Prostate gland (tissue), 2 donors: ENCODE data around the gene CBX6. TPM values are rescaled to one million over a fixed set of nuclear protein-coding genes. Genes with fewer than 3 reads are reported as not detected.
A peak's percentile ranks its signal among the peaks of the same experiment; 100 is the strongest.

Experiments
- DNase-seq: peaks from one replicate; pipeline ENCODE4 v3.0.0-alpha.2; 2019; ENCODE audit warnings: low spot score
- H3K27ac ChIP-seq, 2 donors: fragments of 200-600 bp; sonication (generic); 2 replicates each; pipeline ENCODE4 v1.5.1; 2017 to 2019
- H3K27me3 ChIP-seq: fragments of 200-600 bp; sonication (generic); replicated peaks from 2 replicates; pipeline ENCODE4 v1.5.1; 2019; ENCODE audit not compliant: insufficient read depth
- H3K36me3 ChIP-seq, 2 donors: fragments of 200-600 bp; sonication (generic); 1 replicate in 1 of 2; 2 replicates in 1 of 2; pipeline versions ENCODE4 v1.5.1 to v1.8.1; 2017 to 2019
- H3K4me1 ChIP-seq: fragments of 200-600 bp; sonication (generic); replicated peaks from 2 replicates; pipeline ENCODE4 v1.5.1; 2019
- H3K4me3 ChIP-seq, 2 donors: fragments of 200-600 bp; sonication (generic); 2 replicates each; pipeline ENCODE4 v1.5.1; 2017 to 2019
- H3K9me3 ChIP-seq: fragments of 200-600 bp; sonication (generic); 2 replicates; pipeline ENCODE4 v1.5.1; 2017
- POLR2A ChIP-seq: fragments of 450-650 bp; IDR thresholded peaks from one replicate; pipeline ENCODE4 v1.6.1; 2016; ENCODE audit warnings: antibody characterized with exemption, mild to moderate bottlenecking
- POLR2AphosphoS5 ChIP-seq: sonication (generic); formaldehyde crosslinking; IDR thresholded peaks from one replicate; pipeline ENCODE4 v1.6.1; 2017; ENCODE audit warnings: antibody characterized with exemption
- WGBS: methylation state at CpG from one replicate; pipeline ENCODE4 v1.1.5; 2018; 5-methylcytosine and 5-hydroxymethylcytosine counted together
- intact Hi-C: fragments of 100-400 bp; cut with DNase I; formaldehyde crosslinking; loops from one replicate; pipeline ENCODE4 v1.14.2; 2022
- total RNA-seq, 2 donors: library from RNA; depleted of rRNA; stranded (reverse); fragments of >200 nt; gene quantifications; one replicate each; pipeline ENCODE4 v1.1.0, GENCODE V29; 2016
- TF ChIP-seq, protein P1 (sequence below), 4 experiments: fragments of 200-600 bp in 2 of 4; fragments of 450-650 bp in 2 of 4; sonication (generic) in 2 of 4; IDR thresholded peaks; 1 replicate in 3 of 4; 2 replicates in 1 of 4; pipeline ENCODE4 v1.5.1; 2016 to 2019; ENCODE audit warnings: antibody characterized with exemption in 4 of 4, mild to moderate bottlenecking in 2 of 4, moderate library complexity in 2 of 4

Gene CBX6
- total RNA-seq, 2 donors from 2014 or later, result 39.9 to 56.2 TPM

GRCh38 chr22:38868886-38869381 lies 3.1 kb downstream of the CBX6 start:
- H3K4me3 ChIP-seq, result no peak overlapping the region
- 11% methylated on average over 8 of the region's 8 CpGs for WGBS
- no peaks in the 10 kb centered on the region for H3K27me3 ChIP-seq
- DNase-seq, result peak; percentile 74
- intact Hi-C loops, result loop anchor here (2.0 to 10.0 kb wide), 3 partner anchors 102 to 256 kb away; no protein-coding TSS in a partner anchor
- peaks cover 18% of the 10 kb centered on the region for H3K4me1 ChIP-seq
- peaks cover 0 to 8% of the 10 kb centered on the region in 2 donors for H3K36me3 ChIP-seq
- TF ChIP-seq POLR2AphosphoS5, result peak; percentile 26
- TF ChIP-seq, protein P1, sequence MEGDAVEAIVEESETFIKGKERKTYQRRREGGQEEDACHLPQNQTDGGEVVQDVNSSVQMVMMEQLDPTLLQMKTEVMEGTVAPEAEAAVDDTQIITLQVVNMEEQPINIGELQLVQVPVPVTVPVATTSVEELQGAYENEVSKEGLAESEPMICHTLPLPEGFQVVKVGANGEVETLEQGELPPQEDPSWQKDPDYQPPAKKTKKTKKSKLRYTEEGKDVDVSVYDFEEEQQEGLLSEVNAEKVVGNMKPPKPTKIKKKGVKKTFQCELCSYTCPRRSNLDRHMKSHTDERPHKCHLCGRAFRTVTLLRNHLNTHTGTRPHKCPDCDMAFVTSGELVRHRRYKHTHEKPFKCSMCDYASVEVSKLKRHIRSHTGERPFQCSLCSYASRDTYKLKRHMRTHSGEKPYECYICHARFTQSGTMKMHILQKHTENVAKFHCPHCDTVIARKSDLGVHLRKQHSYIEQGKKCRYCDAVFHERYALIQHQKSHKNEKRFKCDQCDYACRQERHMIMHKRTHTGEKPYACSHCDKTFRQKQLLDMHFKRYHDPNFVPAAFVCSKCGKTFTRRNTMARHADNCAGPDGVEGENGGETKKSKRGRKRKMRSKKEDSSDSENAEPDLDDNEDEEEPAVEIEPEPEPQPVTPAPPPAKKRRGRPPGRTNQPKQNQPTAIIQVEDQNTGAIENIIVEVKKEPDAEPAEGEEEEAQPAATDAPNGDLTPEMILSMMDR (IDR thresholded peaks at IDR 0.05), result peak; percentile 78 to 89 (median 82)
- TF ChIP-seq POLR2A, result no peak
- no peak overlapping the region for H3K27ac ChIP-seq
- H3K9me3 ChIP-seq, result no peaks in the 10 kb centered on the region

- Histone ChIP-seq H3K36me3 (peaks cover 0 to 8% of the 10 kb centered on the region in 2 donors), H3K4me3 (no peak overlapping the region), H3K9me3 (no peaks in the 10 kb centered on the region), H3K4me1 (peaks cover 18% of the 10 kb centered on the region), H3K27me3 (no peaks in the 10 kb centered on the region), H3K27ac (no peak overlapping the region)
- intact Hi-C loops, result loop anchor here (2.0 to 10.0 kb wide), 3 partner anchors 101 to 256 kb away; no protein-coding TSS in a partner anchor
- WGBS, result 85% methylated on average over 8 of the region's 8 CpGs
- TF ChIP-seq POLR2AphosphoS5 (no peak), POLR2A (no peak)
- TF ChIP-seq, protein P1 (IDR thresholded peaks at IDR 0.05), result no peak
- DNase-seq, result no peak
These were observed 3.7 kb downstream of the CBX6 start for GRCh38 chr22:38868286-38868721.

DNA sequence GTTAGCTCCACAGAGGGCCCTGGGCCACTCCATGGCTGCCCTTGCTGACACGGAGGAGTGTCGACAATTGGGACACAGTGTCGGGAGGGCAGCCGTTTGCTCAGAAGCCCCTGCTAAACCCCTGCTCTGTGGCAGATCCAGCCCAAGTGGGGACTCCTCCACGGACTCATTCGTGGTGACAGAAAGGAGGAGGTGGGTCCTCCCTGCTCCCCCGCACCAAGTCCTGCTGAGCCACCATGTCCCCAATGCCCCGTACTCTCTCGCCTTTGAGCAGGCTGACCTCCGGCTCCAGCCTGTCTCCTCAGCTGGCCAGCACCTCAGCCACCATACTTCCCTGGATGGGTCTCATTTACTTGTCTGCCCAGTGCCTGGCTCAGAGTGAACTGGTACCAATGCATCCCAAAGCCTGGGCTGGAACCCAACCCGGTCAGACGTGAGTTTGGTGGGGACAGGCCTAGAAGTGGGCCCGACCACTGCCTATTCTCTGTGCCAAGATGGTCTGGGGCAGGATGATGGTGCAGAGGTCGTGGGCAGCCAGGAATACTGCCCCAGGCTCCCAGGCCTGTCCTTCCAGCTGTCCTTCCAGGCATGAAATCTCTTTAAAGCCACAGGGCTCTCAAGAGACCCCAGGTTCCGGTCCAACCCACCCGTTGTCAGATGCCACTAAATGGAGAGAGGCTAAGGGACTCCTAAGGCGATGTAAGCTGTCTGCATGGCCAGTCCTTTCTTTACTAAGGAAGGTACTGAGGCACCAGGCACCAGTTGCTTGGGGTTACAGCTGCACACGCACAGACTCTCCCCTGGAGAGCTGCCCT lies 4.3 kb downstream of the CBX6 start:
- Histone ChIP-seq H3K27ac (no peak overlapping the region), H3K36me3 (peaks cover 0 to 8% of the 10 kb centered on the region in 2 donors), H3K9me3 (no peaks in the 10 kb centered on the region), H3K4me1 (peaks cover 18% of the 10 kb centered on the region), H3K4me3 (no peak overlapping the region), H3K27me3 (no peaks in the 10 kb centered on the region)
- DNase-seq, result no peak
- 89% methylated on average over 17 of the region's 18 CpGs for WGBS
- intact Hi-C loops, result loop anchor here (2.0 to 10.0 kb wide), 3 partner anchors 100 to 257 kb away; no protein-coding TSS in a partner anchor
- TF ChIP-seq POLR2AphosphoS5 (no peak), POLR2A (no peak)
- TF ChIP-seq, protein P1 (IDR thresholded peaks at IDR 0.05), result no peak

- DNase-seq, result no peak
- H3K9me3 ChIP-seq, result no peaks in the 10 kb centered on the region
- H3K27me3 ChIP-seq, result no peaks in the 10 kb centered on the region
- H3K27ac ChIP-seq, result no peak overlapping the region
- 72% methylated on average over 5 of the region's 13 CpGs for WGBS
- peaks cover 18% of the 10 kb centered on the region for H3K4me1 ChIP-seq
- TF ChIP-seq POLR2AphosphoS5, result no peak
- TF ChIP-seq, protein P1 (IDR thresholded peaks at IDR 0.05), result no peak
- no peak for TF ChIP-seq POLR2A
- H3K36me3 ChIP-seq, result peaks cover 0 to 8% of the 10 kb centered on the region in 2 donors
- no peak overlapping the region for H3K4me3 ChIP-seq
- intact Hi-C loops, result loop anchor here (5.0 to 10.0 kb wide), 2 partner anchors 100 to 258 kb away; no protein-coding TSS in a partner anchor
These were observed 4.9 kb downstream of the CBX6 start for GRCh38 chr22:38867124-38867455.
